ENCODE results near the gene HPS6. TPM values are rescaled to one million over a fixed set of nuclear protein-coding genes. Genes with fewer than 3 reads are reported as not detected.

The HPS6 gene
- total RNA-seq, 1 experiment from 2014 or later: 31.7 TPM

DNA sequence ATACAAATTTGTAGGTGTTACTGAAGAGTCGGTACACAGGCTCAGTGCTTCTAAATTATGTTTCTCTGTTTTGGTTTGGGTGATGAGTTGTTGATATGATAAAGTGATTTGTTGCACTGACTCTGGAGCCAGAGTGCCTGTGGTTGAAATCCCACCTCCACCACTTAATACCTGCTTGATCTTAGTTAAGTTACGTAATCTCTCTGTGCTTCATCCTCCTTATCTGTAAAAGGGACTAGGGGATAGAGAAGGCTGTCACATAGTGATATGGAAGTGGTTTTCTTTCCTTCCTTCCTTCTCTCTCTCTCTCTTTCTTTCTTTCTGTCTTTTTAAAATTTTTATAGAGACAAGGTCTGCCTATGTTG, 664 bp upstream of the HPS6 start:
- intact Hi-C loops (cut with micrococcal nuclease): no loop called here
- H3K4me2 ChIP-seq (ENCODE audit: low read length): peak overlapping the region; percentile 88
- H3K4me3 ChIP-seq (replicated peaks in 1 of 2; ENCODE audit: low read depth in 1 of 2, low read length in 2 of 2): peak overlapping the region; percentile 77 to 89
- DNase-seq (ENCODE audit: low read depth, low spot score) (no peak), ATAC-seq (no peak)
- TF ChIP-seq, protein P1, sequence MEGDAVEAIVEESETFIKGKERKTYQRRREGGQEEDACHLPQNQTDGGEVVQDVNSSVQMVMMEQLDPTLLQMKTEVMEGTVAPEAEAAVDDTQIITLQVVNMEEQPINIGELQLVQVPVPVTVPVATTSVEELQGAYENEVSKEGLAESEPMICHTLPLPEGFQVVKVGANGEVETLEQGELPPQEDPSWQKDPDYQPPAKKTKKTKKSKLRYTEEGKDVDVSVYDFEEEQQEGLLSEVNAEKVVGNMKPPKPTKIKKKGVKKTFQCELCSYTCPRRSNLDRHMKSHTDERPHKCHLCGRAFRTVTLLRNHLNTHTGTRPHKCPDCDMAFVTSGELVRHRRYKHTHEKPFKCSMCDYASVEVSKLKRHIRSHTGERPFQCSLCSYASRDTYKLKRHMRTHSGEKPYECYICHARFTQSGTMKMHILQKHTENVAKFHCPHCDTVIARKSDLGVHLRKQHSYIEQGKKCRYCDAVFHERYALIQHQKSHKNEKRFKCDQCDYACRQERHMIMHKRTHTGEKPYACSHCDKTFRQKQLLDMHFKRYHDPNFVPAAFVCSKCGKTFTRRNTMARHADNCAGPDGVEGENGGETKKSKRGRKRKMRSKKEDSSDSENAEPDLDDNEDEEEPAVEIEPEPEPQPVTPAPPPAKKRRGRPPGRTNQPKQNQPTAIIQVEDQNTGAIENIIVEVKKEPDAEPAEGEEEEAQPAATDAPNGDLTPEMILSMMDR (IDR thresholded peaks at IDR 0.05 in 2 of 3, conservative IDR thresholded peaks at IDR 0.05 in 1 of 3; ENCODE audit: borderline replicate concordance in 1 of 3, insufficient read depth in 1 of 3, low read depth in 2 of 3, low read length in 2 of 3): no peak
- no peak for TF ChIP-seq EZH2 (IDR thresholded peaks at IDR 0.05)
- TF ChIP-seq TCF7L2 (IDR thresholded peaks at IDR 0.05; ENCODE audit: borderline replicate concordance, extremely low read depth, insufficient read depth, insufficient read length): no peak
- no peak for TF ChIP-seq EZH2phosphoT487 (IDR thresholded peaks at IDR 0.05; ENCODE audit: borderline replicate concordance)
- TF ChIP-seq SIN3A (IDR thresholded peaks at IDR 0.05; ENCODE audit: low read depth): no peak
- TF ChIP-seq EGR1 (IDR thresholded peaks at IDR 0.05; ENCODE audit: low read depth): no peak
- peaks cover 12 to 22% of the 10 kb centered on the region in 2 experiments for H3K4me1 ChIP-seq (ENCODE audit: control insufficient read depth in 1 of 2, insufficient read depth in 2 of 2, low read length in 2 of 2)
- H4K20me1 ChIP-seq (ENCODE audit: insufficient read depth): no peaks in the 10 kb centered on the region
- no peaks in the 10 kb centered on the region for H3K9me3 ChIP-seq (ENCODE audit: control insufficient read depth in 1 of 2, insufficient read depth in 1 of 2, low read depth in 1 of 2, low read length in 2 of 2)
- no peaks in the 10 kb centered on the region for H3K27me3 ChIP-seq (ENCODE audit: insufficient read depth, low read length)
- H2AFZ ChIP-seq (ENCODE audit: low read depth, low read length, poor library complexity, severe bottlenecking): peak overlapping the region; percentile 10
- no TSS peak for BruUV-seq (replicated peaks)
- H3K9ac ChIP-seq (ENCODE audit: low read length): peak overlapping the region; percentile 94
- CTCF ChIA-PET: no interaction called here
- H3K36me3 ChIP-seq (ENCODE audit: control insufficient read depth in 1 of 2, insufficient read depth in 2 of 2, low read length in 2 of 2): 0 out of 4 replicates have a peak, but pooled peaks cover 0 to 2% of the 10 kb centered on the region in 2 experiments
- peak overlapping the region; percentile 94 for H3K27ac ChIP-seq (ENCODE audit: low read depth, low read length)
- no peaks in the 10 kb centered on the region for H3K9me2 ChIP-seq (ENCODE audit: insufficient read depth)
- H3K79me2 ChIP-seq (ENCODE audit: insufficient read depth, low read length): peaks cover 31% of the 10 kb centered on the region
- POLR2A ChIA-PET: no interaction called here
- RAD21 ChIA-PET (ENCODE audit: low non-redundant PET in 1 of 2, low total read pairs in 2 of 2, uncharacterized antibody in 2 of 2, unreplicated experiment in 2 of 2): no interaction called here

Measured in HCT116 (cell line).